Right lobe of liver (tissue), 6 donors: Measurements from ENCODE around the gene VPS8. TPM values are rescaled to one million over a fixed set of nuclear protein-coding genes. Genes with fewer than 3 reads are reported as not detected.

Experiments used
- ATAC-seq, 4 donors: fragments of 200-7000 bp; cut with Tn5 transposase; one replicate each; pipeline ENCODE4 v1.9.1; 2020; ENCODE audit warnings: mild to moderate bottlenecking in 4 of 4, moderate library complexity in 4 of 4
- DNase-seq, 3 donors: peaks; one replicate each; pipeline ENCODE4 v3.0.0-alpha.2; 2020
- H3K27ac ChIP-seq, 3 donors: fragments of 200-600 bp; one replicate each; pipeline ENCODE4 v1.8.0; 2022
- H3K27me3 ChIP-seq, 2 donors: fragments of 200-600 bp; one replicate each; pipeline ENCODE4 v1.8.0; 2022
- H3K36me3 ChIP-seq, 4 donors: fragments of 200-600 bp; sonication (generic) in 1 of 4; one replicate each; pipeline versions ENCODE4 v1.5.1 to v1.8.0; 2017 to 2022; ENCODE audit warnings: control low read depth in 1 of 4
- H3K4me1 ChIP-seq, 4 donors: fragments of 200-600 bp; sonication (generic) in 1 of 4; one replicate each; pipeline versions ENCODE4 v1.5.1 to v1.8.0; 2017 to 2022; ENCODE audit warnings: control low read depth in 1 of 4
- H3K4me3 ChIP-seq, 3 donors: fragments of 200-600 bp; one replicate each; pipeline ENCODE4 v1.8.0; 2022
- H3K9me3 ChIP-seq, 4 donors: fragments of 200-600 bp; sonication (generic) in 1 of 4; one replicate each; pipeline versions ENCODE4 v1.5.1 to v1.8.0; 2017 to 2022; ENCODE audit warnings: control low read depth in 1 of 4
- POLR2A ChIP-seq: fragments of 450-650 bp; IDR thresholded peaks from one replicate; pipeline ENCODE4 v1.6.1; 2017; ENCODE audit warnings: antibody characterized with exemption, mild to moderate bottlenecking
- WGBS: methylation state at CpG from one replicate; pipeline ENCODE4 v1.1.6; 2018; ENCODE audit warnings: low coverage, low lambda C conversion rate; ENCODE audit not compliant: insufficient coverage; ENCODE audit errors: missing lambda C conversion rate; 5-methylcytosine and 5-hydroxymethylcytosine counted together
- intact Hi-C, 2 donors: fragments of 100-400 bp; cut with DNase I; formaldehyde crosslinking; loops; one replicate each; pipeline versions ENCODE4 v1.11.2 to v1.14.1; 2022
- total RNA-seq, 6 experiments: library from RNA; depleted of rRNA in 2 of 6; stranded (reverse); fragments of >200 nt in 2 of 6; fragmentation: NEBNext Ultra II Directional in 3 of 6; extraction: Animal tissue kit (Norgen Biotek cat#: 25700) in 3 of 6; gene quantifications; one replicate each; pipeline versions ENCODE4 v1.1.0 to v1.2.4, GENCODE V29; 2016 to 2023
- TF ChIP-seq, protein P1 (sequence below), 4 donors: fragments of 200-600 bp in 3 of 4; fragments of 450-650 bp in 1 of 4; IDR thresholded peaks; one replicate each; pipeline versions ENCODE4 v1.5.1 to v1.8.0; 2016 to 2022; ENCODE audit warnings: antibody characterized with exemption in 4 of 4, mild to moderate bottlenecking in 2 of 4
- donor health status: DM: no; HTN: yes; CAD: no.
- donor health status: DM: no; HTN: no; CAD: no.
- donor health status: DM: no; HTN: no; CAD: no.
- donor health status: DM: no; HTN: yes; CAD: no.
- donor health status: DM: no; HTN: yes; CAD: no.

The VPS8 gene
- total RNA-seq, 6 experiments from 2014 or later: 20.4 to 24.5 (median 21.3) TPM

DNA sequence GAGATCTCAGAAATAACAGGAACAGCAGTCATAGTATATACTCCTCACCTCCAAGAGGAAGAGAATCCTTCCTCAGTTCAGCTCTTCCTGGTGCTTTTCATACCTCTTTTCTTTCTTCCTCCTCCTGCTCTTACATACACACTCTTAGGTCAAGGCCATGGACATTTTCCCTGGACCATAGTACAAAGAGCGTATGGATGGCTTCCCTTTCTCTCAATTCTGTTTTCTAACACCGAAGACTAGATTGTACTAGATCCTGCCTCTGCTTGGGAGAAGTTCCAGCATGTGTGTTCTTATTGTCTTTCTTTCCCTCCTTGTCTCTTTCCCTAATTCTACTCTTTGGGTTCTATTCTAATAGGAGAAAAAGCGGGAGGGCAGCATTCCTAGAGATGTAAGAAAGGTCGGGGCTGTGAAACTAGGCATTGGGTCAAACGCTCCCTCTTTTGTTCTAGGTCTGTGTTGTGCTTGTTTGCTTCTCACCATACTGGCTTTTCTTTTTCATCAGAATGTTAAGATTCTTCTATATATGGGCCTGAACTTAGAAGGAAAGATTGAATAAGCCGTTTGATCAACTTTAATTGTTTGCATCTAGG lies 77.4 kb downstream of the VPS8 start:
- Histone ChIP-seq H3K27ac (no peak overlapping the region), H3K9me3 (no peaks in the 10 kb centered on the region), H3K4me1 (no peaks in the 10 kb centered on the region), H3K4me3 (no peak overlapping the region), H3K27me3 (no peaks in the 10 kb centered on the region), H3K36me3 (peaks cover 0 to 14% (median 2%) of the 10 kb centered on the region in 4 donors)
- intact Hi-C loops: no loop called here
- no peak for ATAC-seq
- no peak for DNase-seq
- TF ChIP-seq, protein P1, sequence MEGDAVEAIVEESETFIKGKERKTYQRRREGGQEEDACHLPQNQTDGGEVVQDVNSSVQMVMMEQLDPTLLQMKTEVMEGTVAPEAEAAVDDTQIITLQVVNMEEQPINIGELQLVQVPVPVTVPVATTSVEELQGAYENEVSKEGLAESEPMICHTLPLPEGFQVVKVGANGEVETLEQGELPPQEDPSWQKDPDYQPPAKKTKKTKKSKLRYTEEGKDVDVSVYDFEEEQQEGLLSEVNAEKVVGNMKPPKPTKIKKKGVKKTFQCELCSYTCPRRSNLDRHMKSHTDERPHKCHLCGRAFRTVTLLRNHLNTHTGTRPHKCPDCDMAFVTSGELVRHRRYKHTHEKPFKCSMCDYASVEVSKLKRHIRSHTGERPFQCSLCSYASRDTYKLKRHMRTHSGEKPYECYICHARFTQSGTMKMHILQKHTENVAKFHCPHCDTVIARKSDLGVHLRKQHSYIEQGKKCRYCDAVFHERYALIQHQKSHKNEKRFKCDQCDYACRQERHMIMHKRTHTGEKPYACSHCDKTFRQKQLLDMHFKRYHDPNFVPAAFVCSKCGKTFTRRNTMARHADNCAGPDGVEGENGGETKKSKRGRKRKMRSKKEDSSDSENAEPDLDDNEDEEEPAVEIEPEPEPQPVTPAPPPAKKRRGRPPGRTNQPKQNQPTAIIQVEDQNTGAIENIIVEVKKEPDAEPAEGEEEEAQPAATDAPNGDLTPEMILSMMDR (IDR thresholded peaks at IDR 0.05): no peak
- no peak for TF ChIP-seq POLR2A
- 91% methylated on average over 6 of the region's 6 CpGs for WGBS

DNA sequence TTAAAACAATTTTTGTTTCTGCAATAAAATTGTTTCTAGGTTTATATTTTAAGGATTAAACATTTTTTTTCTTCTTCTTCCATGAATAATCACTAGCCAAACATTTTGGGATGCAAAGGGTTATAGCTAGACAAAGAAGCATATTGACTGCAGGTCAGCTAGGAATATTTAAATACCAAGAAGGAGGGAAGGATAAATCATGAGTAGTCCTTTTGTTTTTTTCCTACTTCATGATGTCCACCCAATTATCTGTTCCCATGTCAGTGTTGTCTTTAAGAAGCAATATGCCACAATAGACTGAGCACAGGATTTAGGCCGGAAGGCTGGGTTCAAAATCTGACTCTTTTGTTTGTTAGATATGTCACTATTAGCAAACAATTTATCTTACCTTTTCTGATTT lies 82.1 kb downstream of the VPS8 start:
- Histone ChIP-seq H3K36me3 (peaks cover 0 to 4% (median 0%) of the 10 kb centered on the region in 4 donors), H3K4me1 (no peaks in the 10 kb centered on the region), H3K4me3 (no peak overlapping the region), H3K27ac (no peak overlapping the region), H3K27me3 (no peaks in the 10 kb centered on the region), H3K9me3 (no peaks in the 10 kb centered on the region)
- intact Hi-C loops: no loop called here
- DNase-seq (no peak), ATAC-seq (no peak)
- 100% methylated on average over 1 of the region's 1 CpG for WGBS
- TF ChIP-seq, protein P1 (IDR thresholded peaks at IDR 0.05): no peak
- TF ChIP-seq POLR2A: no peak

GRCh38 chr3:184895350-184895749 lies 83.4 kb downstream of the VPS8 start:
- Histone ChIP-seq H3K36me3 (peaks cover 0 to 4% (median 0%) of the 10 kb centered on the region in 4 donors), H3K9me3 (no peaks in the 10 kb centered on the region), H3K27ac (no peak overlapping the region), H3K4me1 (no peaks in the 10 kb centered on the region), H3K27me3 (no peaks in the 10 kb centered on the region), H3K4me3 (no peak overlapping the region)
- WGBS: 96% methylated on average over 3 of the region's 4 CpGs
- DNase-seq (no peak), ATAC-seq (no peak)
- intact Hi-C loops: no loop called here
- TF ChIP-seq POLR2A: no peak
- TF ChIP-seq, protein P1 (IDR thresholded peaks at IDR 0.05): no peak

DNA sequence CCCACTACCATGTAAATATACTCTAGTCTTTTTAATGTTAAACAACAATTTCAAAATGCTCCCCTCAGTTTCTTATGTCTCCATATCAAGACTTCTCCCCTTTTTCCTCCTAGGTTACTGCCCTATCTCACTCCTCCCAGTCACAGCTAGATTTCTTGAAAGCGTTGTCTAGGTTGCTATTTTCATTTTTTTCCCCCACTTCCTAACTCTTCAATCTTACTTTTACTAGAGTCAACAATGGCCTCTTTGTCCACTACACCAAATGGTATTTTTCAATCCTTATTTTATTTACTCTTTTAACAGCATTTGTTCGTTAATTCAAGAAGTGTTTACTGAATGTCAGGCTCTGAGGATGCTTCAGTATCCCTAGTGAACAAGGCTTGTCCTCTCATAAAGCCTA lies 84.4 kb downstream of the VPS8 start:
- Histone ChIP-seq H3K4me3 (no peak overlapping the region), H3K27me3 (no peaks in the 10 kb centered on the region), H3K9me3 (no peaks in the 10 kb centered on the region), H3K4me1 (no peaks in the 10 kb centered on the region), H3K27ac (no peak overlapping the region), H3K36me3 (peaks cover 0 to 4% (median 0%) of the 10 kb centered on the region in 4 donors)
- ATAC-seq (no peak), DNase-seq (no peak)
- intact Hi-C loops: no loop called here
- no peak for TF ChIP-seq POLR2A
- TF ChIP-seq, protein P1 (IDR thresholded peaks at IDR 0.05): no peak
- WGBS: 88% methylated on average over 2 of the region's 2 CpGs
